HG02852 (cell line): Measurements from ENCODE around the gene CRTC1.
A peak's percentile ranks its signal among the peaks of the same experiment; 100 is the strongest.
"Not testable (repeated sequence)": the region's sequence is repeated elsewhere in the genome, so short reads cannot be mapped to it uniquely, and the experiment has no call there.

Source experiments
- ATAC-seq: cut with Tn5 transposase; IDR thresholded peaks from one replicate; pipeline ENCODE4 v1.9.1; 2021; ENCODE audit warnings: mild to moderate bottlenecking, moderate library complexity; ENCODE audit not compliant: unreplicated experiment

CRTC1 gene

GRCh38 chr19:18798384-18799352 is 115.2 kb downstream of the CRTC1 start:
- ATAC-seq = no peak

- ATAC-seq = no peak
Observed at GRCh38 chr19:18799389-18799970, 116.0 kb downstream of the CRTC1 start.

GRCh38 chr19:18800079-18800478 is 116.6 kb downstream of the CRTC1 start:
- no peak for ATAC-seq

- no peak for ATAC-seq
Observed at GRCh38 chr19:18800636-18801035, 117.2 kb downstream of the CRTC1 start.

GRCh38 chr19:18802354-18802753 is 118.9 kb downstream of the CRTC1 start:
- ATAC-seq = no peak

GRCh38 chr19:18803550-18804138 is 120.2 kb downstream of the CRTC1 start:
- no peak for ATAC-seq

- no peak for ATAC-seq
Observed at GRCh38 chr19:18804139-18804601, 120.7 kb downstream of the CRTC1 start.

- no peak for ATAC-seq
Observed at GRCh38 chr19:18804643-18805042, 121.2 kb downstream of the CRTC1 start.

- no peak for ATAC-seq
Observed at GRCh38 chr19:18807861-18808331, 124.4 kb downstream of the CRTC1 start.

- ATAC-seq = no peak
Observed at GRCh38 chr19:18809149-18809868, 125.8 kb downstream of the CRTC1 start.

- not testable (repeated sequence) for ATAC-seq
Observed at GRCh38 chr19:18811638-18812037, 128.2 kb downstream of the CRTC1 start.

GRCh38 chr19:18814063-18814462 is 130.6 kb downstream of the CRTC1 start:
- ATAC-seq = no peak

- no peak for ATAC-seq
Observed at GRCh38 chr19:18815673-18816072, 132.2 kb downstream of the CRTC1 start.

GRCh38 chr19:18816645-18817044 is 133.2 kb downstream of the CRTC1 start:
- not testable (repeated sequence) for ATAC-seq

GRCh38 chr19:18817574-18817973 is 134.1 kb downstream of the CRTC1 start:
- no peak for ATAC-seq

- ATAC-seq = no peak
Observed at GRCh38 chr19:18828786-18829185, 145.3 kb downstream of the CRTC1 start.

GRCh38 chr19:18830488-18830887 is 147.0 kb downstream of the CRTC1 start:
- no peak for ATAC-seq

GRCh38 chr19:18831524-18832305 is 148.2 kb downstream of the CRTC1 start, which contains the start of gene UPF1:
Gene UPF1 (plus strand): TSS chr19:18831959. CDS start chr19:18832210, 251 bp downstream.
- ATAC-seq = peak; percentile 58
